NCI-H2107 treated with DMSO at 0.1 percent for 48 hours (cell line): ENCODE measurements around the gene SGIP1.

Source experiments
- DNase-seq: peaks from one replicate; lab custom pipeline; 2025; ENCODE audit not compliant: unreplicated experiment; lab: John Stamatoyannopoulos, UW

The SGIP1 gene

GRCh38 chr1:66676613-66677298 is 142.8 kb downstream of the SGIP1 start:
- no peak for DNase-seq

DNA sequence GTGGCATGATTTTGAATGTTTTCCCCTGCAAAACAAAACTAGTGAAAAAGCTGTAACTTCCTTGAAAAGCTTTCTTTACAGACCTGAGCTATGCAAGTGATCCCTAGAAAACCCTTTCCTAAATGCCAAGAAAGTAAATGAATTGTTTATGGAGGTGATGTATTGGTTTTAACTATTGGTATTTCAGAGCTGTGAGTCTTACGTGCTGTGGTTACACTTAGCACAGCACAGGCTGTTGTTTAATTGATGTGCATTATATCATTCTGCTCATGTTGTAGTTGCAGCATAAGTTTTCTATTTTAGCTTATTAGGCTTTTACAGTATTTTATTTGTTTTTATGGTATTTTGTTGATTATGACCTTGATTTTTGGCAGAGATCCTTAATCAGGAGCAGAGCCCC is 144.2 kb downstream of the SGIP1 start:
- no peak for DNase-seq

GRCh38 chr1:66679140-66679539 is 145.2 kb downstream of the SGIP1 start:
- no peak for DNase-seq

DNA sequence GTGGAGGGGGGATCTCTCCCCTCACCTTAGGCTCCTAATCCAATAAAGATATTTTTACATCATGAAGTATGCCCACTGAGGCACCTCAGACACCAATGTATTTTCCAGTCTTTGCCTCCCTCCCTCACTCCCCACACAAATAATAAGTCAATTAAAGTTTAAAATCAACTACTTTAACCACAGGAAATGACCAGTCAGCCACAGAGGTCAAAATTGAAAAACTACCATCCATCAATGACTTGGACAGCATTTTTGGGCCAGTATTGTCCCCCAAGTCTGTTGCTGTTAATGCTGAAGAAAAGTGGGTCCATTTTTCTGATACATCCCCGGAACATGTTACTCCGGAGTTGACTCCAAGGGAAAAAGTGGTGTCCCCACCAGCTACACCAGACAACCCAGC is 147.7 kb downstream of the SGIP1 start:
- DNase-seq, result no peak

- no peak for DNase-seq
Measured at GRCh38 chr1:66682106-66682505, 148.2 kb downstream of the SGIP1 start.

DNA sequence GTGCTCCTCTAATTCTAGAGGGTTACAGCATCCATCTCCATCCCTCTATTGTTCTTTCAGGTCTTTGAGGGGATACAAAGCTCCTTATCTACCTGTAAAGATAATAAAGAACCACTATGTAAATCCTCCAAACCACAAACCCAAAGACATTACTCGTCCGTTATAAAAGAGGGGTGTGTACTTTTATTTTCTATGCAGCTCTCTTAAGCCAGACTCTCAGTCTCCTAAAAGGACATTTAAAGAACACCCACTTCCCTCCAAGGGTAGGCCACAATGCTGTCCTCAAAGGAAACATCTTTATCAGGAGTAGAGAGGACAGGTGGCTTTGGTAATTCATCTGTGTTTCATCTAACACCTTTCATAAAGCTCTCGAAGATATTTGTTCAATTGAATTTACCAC is 150.4 kb downstream of the SGIP1 start:
- DNase-seq, result peak; percentile 62

GRCh38 chr1:66685265-66685664 is 151.3 kb downstream of the SGIP1 start:
- DNase-seq, result no peak

DNA sequence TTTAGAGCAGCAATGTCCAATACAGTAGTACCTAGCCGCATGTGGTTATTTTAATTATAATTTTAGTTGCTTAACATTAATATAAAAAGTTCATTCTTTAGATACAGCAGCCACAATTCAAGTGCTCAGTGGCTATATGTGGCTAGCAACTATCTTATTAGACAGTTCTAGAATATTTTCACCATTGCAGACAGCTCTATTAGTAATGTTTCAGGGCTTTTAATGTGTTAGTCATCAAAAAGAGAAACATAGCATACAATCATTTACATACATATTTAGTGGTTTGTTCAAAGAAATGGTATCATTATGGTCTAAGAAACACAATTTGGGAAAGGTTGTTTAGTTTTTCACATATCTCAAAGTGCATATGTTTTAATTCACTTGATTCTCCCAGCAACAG is 151.7 kb downstream of the SGIP1 start:
- no peak for DNase-seq

GRCh38 chr1:66686406-66686805 is 152.5 kb downstream of the SGIP1 start:
- no peak for DNase-seq

DNA sequence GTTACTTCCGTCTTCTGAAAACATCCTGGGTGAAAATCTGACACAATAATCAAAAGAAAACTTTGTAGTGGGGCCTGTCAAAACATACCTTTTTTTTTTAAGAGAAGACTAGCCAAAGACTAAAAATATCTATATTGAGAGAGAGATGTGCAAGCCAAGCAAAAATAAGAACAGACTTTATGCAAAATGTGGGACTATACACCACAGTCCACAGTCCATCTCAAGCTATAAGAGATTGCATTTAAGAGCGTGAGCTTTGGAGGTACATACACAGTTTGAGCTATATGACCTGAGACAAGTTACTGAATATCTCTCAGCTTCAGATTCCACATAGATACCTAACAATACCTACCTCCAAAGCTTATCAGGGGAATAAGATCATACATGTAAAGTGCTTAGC is 153.4 kb downstream of the SGIP1 start:
- no peak for DNase-seq

GRCh38 chr1:66690666-66691381 is 156.9 kb downstream of the SGIP1 start:
- DNase-seq, result no peak

DNA sequence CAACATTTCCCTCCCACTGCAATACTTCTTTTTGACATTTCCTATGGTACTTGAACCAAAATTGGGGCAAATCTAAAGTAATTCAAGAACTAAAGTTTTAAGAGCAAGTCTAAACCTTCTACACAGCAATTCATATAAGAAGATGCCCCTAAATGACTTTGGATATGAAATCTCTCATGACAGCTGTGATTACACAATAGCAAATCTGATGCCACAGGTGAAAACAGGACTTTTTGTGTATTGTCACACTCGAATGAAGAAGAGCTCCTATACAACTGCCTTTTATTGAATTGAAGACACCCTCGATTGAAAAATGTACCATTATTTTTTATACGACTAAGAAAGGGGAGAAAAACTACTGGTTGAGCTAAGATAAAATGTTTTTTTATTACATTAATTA is 158.7 kb downstream of the SGIP1 start:
- DNase-seq, result no peak

- DNase-seq, result no peak
Measured at GRCh38 chr1:66693856-66694255, 159.9 kb downstream of the SGIP1 start.

DNA sequence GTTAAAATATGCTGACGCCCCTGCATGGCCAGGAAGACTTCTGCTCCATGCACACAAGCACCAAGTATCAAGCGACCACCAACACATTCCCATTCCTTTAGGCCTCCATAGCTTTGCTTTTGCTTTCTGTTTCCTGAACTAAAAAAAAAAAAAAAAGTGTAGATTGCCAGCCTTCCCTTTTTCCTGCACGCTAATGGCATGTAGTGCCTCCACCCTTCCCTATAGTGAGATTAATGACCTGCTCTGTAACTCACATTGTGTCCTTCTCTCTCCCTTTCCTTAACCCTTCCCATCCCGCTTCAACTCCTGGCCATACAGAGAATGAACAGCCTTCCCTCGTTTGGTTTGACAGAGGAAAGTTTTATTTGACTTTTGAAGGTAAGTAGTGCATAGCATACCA is 161.2 kb downstream of the SGIP1 start:
- no peak for DNase-seq

DNA sequence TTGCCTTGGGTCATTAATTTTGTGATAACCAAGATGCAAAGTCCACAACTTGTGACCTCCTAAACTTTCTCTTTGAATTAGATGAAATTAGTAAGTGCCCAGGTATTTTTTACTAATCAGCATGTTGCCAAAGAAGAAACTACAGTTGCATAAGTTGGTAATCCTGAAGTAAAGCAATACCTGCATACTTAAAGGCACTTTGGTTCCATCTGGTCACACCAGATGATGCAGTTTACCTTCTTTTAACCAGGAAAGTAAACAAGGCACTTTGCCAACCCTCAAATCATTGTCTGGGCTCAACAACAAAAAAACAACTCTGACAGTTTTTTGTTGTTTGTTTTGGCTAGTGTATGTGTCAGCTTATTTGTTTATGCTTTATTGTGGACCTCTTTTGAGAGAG is 162.8 kb downstream of the SGIP1 start:
- DNase-seq, result peak; percentile 67

DNA sequence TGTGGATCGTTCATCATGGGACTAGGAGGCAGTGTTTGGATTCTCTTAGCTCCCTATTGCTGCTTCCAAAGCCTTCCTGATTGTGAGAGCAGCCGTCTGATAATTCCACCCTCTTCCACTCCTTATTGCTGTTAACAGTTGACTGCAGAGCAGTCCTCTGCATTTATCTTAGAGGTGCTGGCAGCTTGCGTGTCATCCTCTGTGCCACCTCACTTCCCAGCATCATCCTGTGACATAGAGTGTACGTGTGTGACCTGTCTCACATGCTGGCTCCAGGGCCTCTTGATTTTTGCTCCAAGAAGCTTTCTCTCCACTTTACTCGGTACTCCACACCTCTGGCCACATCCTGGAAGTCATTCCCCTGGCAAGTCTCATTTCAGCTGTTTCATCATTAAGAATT is 165.3 kb downstream of the SGIP1 start:
- DNase-seq, result no peak

- DNase-seq, result no peak
Measured at GRCh38 chr1:66704177-66704875, 170.4 kb downstream of the SGIP1 start.

DNA sequence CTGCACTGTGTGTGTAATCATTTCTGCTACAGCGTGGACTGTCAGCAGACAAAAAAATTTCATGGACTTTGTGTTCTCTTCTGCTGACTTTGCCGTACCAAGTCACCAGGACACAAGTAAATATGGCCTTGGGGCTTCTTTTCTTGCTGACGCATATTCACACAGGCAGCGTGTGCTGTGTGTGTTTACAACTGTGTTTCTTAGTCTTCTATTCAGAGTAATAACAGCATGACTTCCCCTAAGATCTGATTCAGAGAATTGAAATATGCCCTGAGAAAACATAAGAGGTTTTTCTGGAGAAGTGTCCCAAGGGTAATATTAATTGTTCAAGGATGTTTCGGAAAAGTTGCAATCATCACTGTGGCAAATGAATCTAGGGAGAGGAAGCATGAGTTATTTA is 171.2 kb downstream of the SGIP1 start:
- DNase-seq, result peak; percentile 20

- DNase-seq, result no peak
Measured at GRCh38 chr1:66711420-66711819, 177.5 kb downstream of the SGIP1 start.

DNA sequence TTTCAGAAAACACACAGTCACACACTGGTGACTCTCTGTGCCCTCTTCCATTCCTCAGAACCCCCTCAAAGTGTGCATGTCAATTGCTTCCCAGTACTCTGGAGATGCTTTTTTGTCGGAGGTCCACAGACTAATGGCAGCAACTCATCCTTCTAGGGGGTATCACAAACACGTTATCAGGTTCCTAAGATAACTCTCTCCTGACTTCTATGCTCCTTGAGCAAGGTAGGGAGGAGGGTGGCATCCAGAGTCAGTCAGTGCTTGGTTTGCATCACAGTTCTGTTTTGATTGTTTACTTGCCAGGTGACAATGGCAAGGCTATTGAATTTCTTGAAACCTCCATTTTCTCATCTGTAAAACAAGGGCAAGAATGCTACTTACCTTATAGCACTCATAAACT is 178.9 kb downstream of the SGIP1 start:
- no peak for DNase-seq

DNA sequence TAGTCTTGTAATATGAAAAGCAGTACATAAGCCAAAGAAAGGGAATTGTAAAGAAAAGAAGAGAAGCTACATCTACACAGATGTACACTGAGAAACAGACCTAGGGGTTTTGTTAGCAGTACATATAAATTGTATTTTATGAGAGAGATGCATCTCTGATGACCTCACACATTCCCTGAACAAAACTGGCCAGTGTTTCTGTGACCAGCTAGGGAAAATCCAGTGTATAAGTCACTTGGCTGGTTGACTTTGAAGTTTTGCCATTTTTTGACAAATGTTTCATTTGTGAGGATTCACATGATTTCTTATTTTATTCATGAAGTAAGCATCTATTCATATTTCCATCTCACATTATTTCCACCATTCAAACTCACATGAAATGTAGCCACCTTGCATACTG is 190.0 kb downstream of the SGIP1 start:
- DNase-seq, result no peak
